Measurements from ENCODE around the gene MAPK4.
"Not testable (repeated sequence)": the region's sequence is repeated elsewhere in the genome, so short reads cannot be mapped to it uniquely, and the experiment has no call there.

MAPK4 gene

DNA sequence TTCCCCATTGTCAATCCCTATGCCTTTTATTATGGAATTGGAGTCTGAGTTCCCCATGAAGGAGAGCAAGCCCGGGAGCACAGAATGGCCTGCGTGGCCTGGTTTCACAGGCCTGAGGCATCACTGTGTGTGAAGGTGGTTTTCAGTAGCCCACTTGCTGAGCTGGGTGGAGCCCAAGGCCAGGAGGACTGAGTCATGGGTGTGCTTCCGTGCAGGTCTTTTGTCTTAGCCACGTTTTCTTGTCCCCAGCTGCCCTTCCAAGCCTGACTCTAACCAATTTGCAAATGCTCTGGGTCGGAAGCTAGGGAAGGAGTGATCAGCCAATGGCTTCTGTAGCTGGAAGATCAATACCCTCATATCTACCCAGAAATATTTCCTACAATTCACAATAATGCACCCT is 119.2 kb downstream of the MAPK4 start:
- DNase-seq (ENCODE audit: low read depth in 1 of 2, low spot score in 1 of 2), result no peak

DNA sequence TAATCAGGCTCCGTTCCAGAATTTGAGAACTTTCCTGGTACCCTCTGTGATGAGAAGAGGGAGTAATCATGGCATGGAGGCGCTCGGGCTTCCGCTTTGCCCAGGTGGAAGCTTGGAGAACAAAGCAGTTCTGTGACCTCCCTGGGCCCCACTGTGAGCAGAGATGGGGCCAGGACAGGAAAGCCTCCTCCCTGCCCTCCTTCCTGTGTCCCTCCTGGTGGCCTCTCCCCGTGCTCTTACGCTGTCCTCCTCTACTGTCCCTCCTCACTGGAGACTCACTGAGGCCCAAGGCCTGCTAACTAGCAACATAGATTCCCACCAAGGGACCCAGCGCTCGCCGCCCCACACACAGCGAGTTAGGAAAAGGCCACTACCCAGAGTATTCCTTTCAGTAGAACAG is 119.8 kb downstream of the MAPK4 start:
- DNase-seq (ENCODE audit: low read depth in 1 of 2, low spot score in 1 of 2), result no peak

DNA sequence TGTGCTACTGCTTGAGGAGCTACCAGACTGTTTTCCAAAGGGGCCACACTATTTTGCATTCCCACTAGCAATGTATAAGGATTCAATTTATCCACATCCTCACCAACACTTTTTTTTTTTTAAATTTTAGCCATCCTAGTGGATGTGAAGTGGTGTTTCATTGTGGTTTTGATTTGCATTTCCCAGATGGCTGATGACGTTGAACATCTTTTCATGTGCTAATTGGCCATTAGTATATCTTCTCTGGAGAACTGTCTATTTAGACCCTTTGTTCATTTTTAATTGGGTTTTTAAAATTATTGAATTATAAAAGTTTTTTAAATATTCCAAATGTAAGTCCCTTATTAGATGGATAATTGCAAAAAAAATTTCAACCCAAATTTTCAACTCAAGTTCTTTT is 121.1 kb downstream of the MAPK4 start:
- DNase-seq (ENCODE audit: low read depth in 1 of 2, low spot score in 1 of 2), result no peak

DNA sequence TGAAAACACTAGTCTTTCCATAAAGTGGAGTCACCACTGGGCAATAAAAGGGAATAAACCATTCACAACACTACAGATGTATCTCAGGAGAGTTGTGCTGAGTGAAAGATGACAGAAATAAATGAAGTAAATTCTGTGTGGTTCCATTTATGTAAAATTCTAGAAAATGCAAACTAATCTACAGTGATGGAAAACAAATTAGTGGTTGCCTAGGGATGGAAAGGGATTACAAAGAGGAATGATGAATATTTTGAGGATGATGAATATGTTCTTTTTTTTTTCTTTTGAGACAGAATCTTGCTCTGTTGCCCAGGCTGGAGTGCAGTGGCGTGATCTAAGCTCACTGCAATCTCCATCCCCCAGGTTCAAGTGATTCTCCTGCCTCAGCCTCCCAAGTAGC is 123.0 kb downstream of the MAPK4 start:
- no peak for DNase-seq (ENCODE audit: low read depth in 1 of 2, low spot score in 1 of 2)

DNA sequence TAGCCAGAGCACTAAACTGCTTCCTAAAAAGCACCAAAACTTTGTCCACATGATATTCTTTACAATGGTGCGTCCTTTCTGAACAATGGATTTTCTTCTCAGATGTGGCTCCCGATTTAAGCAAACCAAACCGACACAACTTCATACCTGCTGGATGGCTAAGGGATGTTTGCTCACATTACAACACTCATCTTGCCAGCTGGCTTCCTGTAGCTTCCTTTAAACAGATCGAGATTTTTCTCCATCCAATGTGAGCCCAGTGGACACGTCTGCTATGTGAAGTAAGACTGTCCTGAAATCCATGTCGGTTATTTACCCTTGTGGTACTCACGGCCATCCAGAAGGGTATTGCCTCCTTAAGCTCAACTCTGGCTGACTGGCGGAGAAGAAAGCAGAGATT is 126.5 kb downstream of the MAPK4 start:
- DNase-seq (ENCODE audit: low read depth in 1 of 2, low spot score in 1 of 2), result no peak

DNA sequence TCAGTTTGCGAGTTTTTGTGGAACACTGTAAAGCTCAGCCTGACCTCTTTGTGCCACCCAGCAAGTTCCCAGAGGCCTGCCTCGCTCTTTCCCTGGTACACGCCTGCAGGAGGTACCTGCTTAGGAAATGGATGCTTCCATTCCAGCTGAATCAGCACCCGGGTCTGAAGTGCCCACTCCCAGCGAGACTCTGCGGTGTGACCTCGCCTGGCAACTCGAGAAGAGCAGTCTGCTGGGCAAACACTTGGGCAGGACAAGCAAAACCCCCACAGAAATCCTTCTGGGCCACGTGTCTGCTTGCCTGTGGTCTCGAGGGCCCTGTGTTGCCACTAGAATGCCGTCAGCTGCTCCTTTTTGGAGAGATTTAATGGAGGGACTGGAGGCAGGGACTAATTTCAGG is 127.6 kb downstream of the MAPK4 start:
- DNase-seq (ENCODE audit: low read depth in 1 of 2, low spot score in 1 of 2), result no peak

DNA sequence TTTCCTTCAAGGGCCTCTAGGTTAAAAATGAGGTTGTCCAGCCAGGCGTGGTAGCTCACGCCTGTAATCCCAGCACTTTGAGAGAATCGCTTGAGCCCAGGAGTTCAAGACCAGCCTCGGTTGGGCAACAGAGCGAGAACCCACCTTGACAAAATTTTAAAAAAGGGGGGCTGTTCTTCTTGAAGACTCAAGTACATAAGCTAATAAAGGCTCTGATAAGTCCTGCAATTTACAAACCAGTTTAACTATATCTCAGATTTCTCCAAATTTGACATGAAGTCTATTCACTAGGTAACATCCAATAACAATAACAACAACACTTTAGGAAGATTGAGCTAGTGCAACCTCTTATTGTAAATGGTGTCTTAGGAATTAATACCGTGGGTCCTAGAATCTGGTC is 129.7 kb downstream of the MAPK4 start:
- DNase-seq (ENCODE audit: low read depth in 1 of 2, low spot score in 1 of 2), result no peak

DNA sequence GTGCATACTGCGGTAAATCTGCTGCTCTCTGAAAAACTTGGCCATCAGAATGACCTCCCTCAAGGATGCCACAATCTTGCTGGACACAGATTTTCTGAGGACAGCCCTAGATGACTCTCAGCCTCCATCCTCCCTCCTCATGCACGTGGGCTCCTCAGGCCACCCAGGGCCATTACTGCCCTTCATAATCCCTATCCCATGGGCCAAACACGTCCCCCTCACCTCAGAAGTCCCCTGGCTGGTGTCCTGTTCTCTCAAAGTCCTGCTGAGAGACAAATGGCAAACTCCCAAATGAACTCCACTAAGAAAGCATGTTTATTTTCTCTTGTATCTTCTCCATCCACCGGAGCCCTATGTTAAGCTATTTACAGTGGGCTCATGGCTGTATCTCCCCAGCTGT is 134.3 kb downstream of the MAPK4 start:
- no peak for DNase-seq (ENCODE audit: low read depth in 1 of 2, low spot score in 1 of 2)

DNA sequence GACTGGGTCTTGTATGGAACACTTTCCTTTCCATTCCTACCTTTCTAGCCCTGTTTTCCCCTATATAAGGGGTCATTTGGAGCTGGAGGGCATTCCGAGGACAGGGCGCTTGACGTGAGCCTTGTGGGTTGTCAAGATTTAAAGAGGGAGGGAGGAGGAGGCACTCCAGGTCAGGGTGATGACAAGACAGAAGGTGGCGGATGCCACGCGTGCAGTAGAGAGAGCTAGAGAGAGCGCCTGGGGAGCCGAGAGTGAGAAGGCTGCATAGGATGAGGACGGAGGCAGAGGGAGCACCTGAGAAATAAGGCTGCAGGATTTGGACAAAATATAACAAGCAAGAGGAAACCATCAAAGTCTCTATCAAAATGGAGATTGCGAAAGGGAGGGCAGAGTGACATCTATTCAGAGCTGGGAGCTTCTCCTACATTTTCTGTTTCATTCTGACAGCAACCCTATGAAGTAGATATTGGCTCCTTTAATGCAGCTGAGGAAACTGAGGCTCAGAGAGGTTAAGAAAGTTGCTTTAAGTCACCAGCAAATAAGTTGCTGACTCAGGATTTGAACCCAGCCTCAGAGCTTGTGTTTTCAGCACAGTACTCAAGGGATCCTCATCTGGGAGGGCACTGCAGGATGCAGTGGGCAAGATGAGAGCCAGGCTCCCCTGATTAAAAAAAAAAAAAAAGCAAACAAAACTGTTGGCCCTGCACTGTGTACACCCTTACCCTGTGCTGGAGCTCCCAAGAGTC is 135.7 kb downstream of the MAPK4 start:
- no peak for DNase-seq (ENCODE audit: low read depth in 1 of 2, low spot score in 1 of 2)

DNA sequence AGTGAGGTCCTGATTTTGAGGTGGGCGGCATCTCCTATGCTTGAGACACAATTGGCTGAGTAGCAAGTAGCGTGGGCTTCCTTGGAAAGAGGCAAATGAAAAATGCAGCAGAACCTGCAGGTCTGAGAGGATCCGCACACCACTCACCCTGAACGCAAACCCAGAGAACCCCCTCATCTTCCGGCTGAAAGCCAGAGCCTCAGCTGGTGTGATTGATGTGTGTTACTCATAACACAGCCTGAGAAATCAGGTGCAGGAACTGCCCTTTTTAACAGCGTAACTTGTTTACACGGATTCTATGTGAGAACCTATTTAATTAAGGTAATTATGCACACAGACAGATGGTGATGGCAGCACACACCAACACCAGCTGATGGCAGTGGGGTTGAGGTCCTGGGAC is 136.5 kb downstream of the MAPK4 start:
- DNase-seq (ENCODE audit: low read depth in 1 of 2, low spot score in 1 of 2), result no peak

DNA sequence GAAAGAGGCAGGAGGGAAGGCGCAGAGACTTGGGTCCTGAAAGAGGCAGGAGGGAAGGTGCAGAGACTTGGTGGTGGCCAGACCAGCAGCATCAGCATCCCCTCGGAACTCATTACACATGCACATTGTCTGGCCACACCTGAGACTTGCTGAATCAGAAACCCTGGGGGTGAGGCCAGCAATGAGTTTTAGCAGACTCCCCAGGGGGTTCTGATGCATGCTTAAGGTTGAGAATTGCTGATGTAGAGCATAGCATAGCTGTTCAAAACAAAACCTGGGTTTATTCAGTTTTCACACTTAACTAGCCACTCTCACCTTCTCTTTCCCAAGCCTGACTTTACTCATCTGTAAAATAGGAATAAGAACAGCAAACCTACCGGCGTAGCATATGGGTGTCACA is 137.0 kb downstream of the MAPK4 start:
- no peak for DNase-seq (ENCODE audit: low read depth in 1 of 2, low spot score in 1 of 2)

DNA sequence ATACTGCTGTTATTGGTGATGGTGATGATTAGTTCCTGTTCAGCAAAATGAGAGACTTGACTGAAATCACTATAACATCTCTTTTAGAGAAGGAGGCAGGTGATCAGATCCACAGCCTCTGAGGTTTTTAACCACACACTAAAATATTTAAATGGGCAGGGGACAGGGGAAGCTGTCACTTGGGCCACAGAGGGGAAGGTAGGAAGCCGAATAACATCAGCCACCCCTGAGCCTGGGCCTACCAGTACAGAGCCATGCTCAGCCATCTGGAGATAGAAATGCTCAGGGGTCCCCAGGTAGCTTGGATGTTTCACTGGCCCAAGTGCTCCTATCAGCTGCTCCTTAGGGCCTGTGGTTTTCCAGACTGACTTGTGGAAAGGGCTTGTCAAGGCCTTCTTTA is 137.6 kb downstream of the MAPK4 start:
- DNase-seq (ENCODE audit: low read depth in 1 of 2, low spot score in 1 of 2), result no peak

DNA sequence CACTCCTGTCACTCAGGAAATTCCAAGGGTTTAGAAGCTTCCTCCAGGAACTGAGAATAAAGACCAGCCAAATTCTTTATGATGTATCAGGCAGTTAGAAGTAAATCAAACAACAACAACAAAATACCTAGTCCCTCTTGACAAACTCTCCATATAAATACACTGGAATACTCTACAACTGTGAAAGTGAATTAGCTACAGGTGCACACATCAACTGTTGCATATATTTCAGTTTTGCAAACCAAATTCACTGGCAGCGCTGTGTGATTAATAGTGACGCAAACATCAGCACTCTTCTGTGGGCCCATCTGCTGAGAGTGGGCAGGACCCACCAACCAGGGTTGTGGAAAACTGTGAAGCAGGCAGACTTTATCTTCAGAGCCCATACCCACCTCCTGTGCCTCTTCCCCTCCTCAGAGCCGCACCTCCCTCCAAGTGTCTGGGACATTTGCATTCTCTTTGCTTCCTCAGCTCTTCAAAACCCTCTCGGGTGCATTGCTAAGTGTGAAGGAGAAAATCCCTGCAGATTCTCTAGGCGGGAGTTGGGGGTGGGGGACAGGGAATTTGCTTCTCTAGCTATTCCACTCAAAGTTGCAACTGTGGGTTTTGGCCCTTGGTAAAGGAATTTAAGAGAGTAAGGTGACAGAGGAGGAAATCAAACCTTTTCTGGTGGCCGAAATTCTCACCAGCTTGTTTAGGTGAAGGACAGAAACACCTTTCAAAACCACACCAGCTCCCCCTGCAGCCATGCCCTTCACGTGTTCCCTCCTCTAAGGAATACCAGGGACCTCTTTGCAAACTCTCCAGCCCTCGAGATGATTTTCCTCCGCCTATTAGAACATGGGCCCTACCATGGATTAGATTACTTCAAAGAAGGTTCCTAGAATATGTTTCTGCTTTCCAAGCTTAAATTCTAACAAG is 140.6 kb downstream of the MAPK4 start:
- DNase-seq (ENCODE audit: low read depth in 1 of 2, low spot score in 1 of 2), result no peak

DNA sequence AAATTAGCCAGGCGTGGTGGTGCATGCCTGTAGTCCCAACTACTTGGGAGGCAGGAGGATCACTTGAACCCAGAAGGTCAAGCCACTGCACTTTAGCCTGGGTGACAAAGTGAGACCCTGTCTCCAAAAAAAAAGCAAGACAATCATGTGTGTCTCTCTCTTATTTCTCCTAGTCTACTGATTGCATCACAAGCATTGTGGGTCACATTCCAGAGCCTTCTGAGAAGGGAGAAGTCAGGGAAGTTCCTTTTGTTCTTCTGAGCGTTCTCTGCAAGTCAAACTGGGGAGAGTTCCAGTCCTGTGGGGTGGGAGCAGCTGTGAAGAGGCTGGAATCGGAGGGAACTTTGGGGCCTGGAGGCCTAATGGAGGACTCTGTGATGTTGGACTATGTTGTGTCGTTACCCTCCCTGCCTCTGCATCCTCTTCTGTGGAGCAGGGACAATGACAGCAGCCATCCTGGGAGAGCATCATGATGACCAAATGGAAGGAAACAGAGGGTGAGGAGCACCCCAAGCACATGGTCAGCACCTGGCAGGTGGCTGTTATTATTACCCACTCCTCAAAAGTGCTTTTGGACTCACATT is 144.6 kb downstream of the MAPK4 start:
- DNase-seq (ENCODE audit: low read depth in 1 of 2, low spot score in 1 of 2), result no peak

DNA sequence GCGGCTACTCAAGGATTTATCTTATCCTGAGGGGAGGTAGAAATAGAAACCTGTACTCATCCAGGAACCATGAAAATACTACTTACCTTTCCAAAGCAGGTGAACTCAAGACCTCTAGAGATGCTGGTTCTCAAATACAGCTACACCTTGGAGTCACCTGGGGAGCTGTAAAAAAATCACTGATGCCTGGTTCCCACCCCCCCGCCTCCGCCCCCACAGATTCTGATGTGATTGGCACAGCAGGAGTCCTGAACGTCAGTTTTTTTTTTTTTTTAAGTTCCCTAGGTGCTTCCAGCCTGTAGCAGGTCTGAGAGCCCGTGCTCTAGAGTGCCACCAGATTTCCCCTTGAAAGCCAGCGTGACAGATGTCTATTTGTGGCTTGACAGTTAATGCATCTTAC is 146.3 kb downstream of the MAPK4 start:
- DNase-seq (ENCODE audit: low read depth in 1 of 2, low spot score in 1 of 2), result no peak

DNA sequence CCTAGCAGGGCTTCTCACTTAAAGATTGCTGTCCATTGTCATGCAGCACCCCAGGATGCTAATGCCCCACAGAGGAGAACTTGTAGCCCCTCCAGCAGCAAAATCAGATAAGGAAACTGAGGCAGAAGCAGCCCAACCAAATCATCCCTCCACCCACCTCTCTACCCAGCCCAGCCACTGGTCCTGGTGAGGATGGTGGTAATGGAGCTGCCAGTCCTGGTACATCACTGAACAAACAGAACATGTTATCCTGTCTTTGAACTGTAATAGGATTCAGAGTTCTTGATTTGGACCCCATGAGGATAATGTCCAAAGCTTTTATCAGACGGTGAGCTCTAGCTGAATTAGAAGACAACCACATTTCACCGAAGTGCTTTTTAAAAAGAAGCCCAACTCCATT is 146.8 kb downstream of the MAPK4 start:
- DNase-seq (ENCODE audit: low read depth in 1 of 2, low spot score in 1 of 2), result no peak

DNA sequence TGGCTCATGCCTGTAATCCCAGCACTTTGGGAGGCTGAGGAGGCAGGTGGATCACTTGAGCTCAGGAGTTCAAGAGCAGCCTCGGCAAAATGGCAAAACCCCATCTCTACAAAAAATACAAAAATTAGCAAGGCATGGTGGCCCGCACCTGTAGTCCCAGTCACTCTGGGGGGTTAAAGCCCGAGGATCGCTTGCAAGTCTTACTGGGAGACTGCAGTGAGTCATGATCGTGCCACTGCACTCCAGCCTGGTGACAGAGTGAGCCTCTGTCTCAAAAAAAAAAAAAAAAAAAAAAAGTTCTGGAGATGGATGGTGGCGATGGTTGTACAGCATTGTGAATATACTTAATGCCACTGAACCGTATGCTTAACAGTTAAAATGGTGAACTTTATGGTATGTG is 147.4 kb downstream of the MAPK4 start:
- not testable (repeated sequence) for DNase-seq (ENCODE audit: low read depth in 1 of 2, low spot score in 1 of 2)

DNA sequence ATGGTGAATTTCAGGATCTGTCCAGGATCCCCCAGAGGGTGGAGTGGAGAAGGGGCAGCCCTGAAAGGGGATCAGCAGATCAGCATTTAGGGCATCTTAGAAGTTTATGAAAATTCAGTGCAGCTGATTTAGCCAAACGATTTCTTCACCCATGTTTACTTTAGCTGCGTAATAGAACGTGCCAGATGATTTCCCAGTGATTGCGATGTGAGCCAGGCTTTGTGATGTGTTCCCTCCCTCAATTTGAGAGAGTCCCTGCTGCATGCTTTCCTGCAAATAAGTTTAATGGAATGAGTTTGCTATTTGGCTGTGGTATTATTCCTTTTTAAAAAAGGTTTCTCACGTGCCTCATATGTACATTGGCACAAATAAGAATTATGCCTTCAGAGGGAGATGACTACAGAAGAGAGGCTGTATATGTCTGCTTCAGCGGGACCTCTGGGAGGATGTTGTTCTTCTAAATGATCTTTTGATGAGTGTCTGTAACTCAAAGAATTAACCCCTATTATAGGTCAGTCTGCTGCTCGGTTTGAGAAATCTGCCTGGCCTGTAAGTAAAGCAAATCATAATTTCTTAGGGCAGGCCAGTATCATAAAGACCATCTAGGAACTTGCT is 148.1 kb downstream of the MAPK4 start:
- no peak for DNase-seq (ENCODE audit: low read depth in 1 of 2, low spot score in 1 of 2)

DNA sequence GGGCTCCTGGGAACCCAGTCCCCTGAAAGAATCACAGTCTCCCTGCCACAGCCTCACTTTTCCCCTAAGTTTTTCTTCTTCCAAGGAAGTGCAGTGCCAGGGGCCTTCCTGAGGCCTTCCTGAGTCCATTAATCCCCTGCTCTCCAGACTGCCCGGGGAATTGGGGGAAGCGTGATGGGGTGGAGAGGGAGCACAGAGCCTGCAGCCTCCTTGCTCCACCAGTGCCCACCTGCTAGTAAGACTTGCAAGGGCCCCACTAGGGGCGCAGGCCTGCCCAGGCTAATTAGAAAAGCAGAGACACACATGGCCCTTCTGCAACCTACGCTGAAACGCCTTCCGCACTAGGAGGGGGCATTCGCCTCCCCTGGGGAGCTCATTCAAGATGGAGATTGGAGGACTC is 149.3 kb downstream of the MAPK4 start:
- no peak for DNase-seq (ENCODE audit: low read depth in 1 of 2, low spot score in 1 of 2)

DNA sequence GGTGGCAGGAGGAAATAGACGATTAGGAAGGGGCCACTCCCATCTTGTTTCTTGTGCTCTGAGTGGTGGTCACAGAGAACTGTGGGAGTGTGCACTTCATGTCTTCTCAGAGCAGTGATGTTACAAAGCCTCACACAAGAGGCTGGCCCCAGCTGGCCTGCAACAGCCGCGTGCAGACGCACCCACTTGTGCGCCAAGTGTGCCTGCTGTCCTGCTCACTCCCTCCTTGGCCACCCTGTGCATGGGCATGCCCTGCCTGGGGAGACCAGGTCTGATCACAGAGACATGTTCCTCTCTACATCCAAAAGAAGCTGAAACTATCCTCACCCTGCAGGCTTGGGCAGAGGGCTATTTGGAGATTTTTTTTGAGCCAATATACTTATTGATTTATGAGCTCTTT is 151.5 kb downstream of the MAPK4 start:
- DNase-seq (ENCODE audit: low read depth in 1 of 2, low spot score in 1 of 2), result no peak

DNA sequence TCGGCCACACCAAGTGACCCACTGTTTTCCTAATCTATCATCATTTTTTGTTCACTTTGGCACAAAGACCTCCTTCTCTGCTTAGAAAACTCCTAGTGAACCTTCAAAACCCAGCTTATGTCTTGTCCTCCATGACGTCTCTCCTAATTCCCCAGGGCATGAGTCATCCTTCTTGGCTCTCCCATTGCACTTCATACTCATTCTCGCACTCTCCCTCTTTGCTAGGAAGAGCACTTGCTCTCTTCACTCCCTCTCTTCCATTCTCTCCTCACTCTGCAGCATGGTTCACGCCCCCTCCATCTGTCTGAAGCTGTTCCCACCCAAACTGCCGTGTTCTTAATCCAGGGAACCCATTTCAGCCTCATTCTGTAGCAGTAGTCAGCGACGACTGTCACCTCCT is 156.0 kb downstream of the MAPK4 start:
- no peak for DNase-seq (ENCODE audit: low read depth in 1 of 2, low spot score in 1 of 2)

DNA sequence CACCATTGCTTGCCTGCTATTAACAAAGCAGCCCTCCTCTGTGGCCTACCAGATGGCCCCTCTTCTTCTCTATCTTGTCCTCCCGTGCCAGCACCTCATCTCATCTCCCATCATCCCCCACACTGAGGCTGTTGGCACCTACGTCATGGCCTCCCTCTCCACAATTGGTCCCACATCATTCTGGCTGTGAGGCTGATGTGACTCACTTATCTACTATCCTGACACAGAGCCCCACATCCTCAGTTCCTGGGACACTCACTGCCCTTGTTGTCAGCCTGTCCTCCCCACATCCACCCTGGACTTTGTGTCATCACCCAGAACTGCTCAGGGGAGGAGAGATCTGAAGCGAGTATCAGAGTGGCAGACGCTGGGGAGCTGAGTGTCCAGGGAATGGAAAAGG is 157.0 kb downstream of the MAPK4 start:
- DNase-seq (ENCODE audit: low read depth in 1 of 2, low spot score in 1 of 2), result no peak
